PFSK-1 (cell line): Measurements from ENCODE around the gene PHF19.

Experiments
- FOXP2 ChIP-seq: optimal IDR thresholded peaks from 2 replicates; pipeline ENCODE3; 2011; ENCODE audit warnings: borderline replicate concordance, control low read depth, inconsistent platforms; ENCODE audit not compliant: insufficient read depth; ENCODE audit errors: extremely low read length, extremely low read depth
- POLR2AphosphoS5 ChIP-seq: IDR thresholded peaks from 2 replicates; pipeline ENCODE4 v1.6.1; 2012; ENCODE audit warnings: low read depth, mild to moderate bottlenecking, control low read depth, low read length, moderate library complexity
- SIN3A ChIP-seq: IDR thresholded peaks from 2 replicates; pipeline ENCODE4 v1.6.1; 2012; ENCODE audit warnings: mild to moderate bottlenecking, low read length, moderate library complexity, borderline replicate concordance; ENCODE audit not compliant: insufficient read depth
- TAF1 ChIP-seq: IDR thresholded peaks from 2 replicates; pipeline ENCODE4 v1.6.1; 2012; ENCODE audit warnings: low read length, control low read depth, borderline replicate concordance; ENCODE audit not compliant: insufficient read depth
- TF ChIP-seq, protein P1 (sequence below), 2 experiments: IDR thresholded peaks; 2 replicates each; pipeline versions ENCODE4 v1.6.1 to v1.8.0; 2011 to 2012; ENCODE audit warnings: low read depth in 2 of 2, low read length in 2 of 2, control low read depth in 1 of 2, inconsistent platforms in 1 of 2, mild to moderate bottlenecking in 1 of 2, moderate library complexity in 1 of 2; ENCODE audit not compliant: insufficient read depth in 1 of 2

GRCh38 chr9:120875954-120876841 lies 790 bp downstream of the PHF19 start:
- TF ChIP-seq FOXP2 (peak; percentile 45), TAF1 (peak; percentile 54; the same call in 1 of the 2 replicates), POLR2AphosphoS5 (no peak; the same call in 1 of the 2 replicates), SIN3A (no peak)
- TF ChIP-seq, protein P1, sequence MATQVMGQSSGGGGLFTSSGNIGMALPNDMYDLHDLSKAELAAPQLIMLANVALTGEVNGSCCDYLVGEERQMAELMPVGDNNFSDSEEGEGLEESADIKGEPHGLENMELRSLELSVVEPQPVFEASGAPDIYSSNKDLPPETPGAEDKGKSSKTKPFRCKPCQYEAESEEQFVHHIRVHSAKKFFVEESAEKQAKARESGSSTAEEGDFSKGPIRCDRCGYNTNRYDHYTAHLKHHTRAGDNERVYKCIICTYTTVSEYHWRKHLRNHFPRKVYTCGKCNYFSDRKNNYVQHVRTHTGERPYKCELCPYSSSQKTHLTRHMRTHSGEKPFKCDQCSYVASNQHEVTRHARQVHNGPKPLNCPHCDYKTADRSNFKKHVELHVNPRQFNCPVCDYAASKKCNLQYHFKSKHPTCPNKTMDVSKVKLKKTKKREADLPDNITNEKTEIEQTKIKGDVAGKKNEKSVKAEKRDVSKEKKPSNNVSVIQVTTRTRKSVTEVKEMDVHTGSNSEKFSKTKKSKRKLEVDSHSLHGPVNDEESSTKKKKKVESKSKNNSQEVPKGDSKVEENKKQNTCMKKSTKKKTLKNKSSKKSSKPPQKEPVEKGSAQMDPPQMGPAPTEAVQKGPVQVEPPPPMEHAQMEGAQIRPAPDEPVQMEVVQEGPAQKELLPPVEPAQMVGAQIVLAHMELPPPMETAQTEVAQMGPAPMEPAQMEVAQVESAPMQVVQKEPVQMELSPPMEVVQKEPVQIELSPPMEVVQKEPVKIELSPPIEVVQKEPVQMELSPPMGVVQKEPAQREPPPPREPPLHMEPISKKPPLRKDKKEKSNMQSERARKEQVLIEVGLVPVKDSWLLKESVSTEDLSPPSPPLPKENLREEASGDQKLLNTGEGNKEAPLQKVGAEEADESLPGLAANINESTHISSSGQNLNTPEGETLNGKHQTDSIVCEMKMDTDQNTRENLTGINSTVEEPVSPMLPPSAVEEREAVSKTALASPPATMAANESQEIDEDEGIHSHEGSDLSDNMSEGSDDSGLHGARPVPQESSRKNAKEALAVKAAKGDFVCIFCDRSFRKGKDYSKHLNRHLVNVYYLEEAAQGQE (IDR thresholded peaks at IDR 0.05; ENCODE audit: insufficient read depth in 1 of 2, low read depth in 2 of 2, low read length in 2 of 2) = no peak
